GM12875 (cell line): ENCODE results near the gene C12orf54.

ENCODE experiments used
- H3K4me3 ChIP-seq: one replicate; pipeline ENCODE4 v1.5.1; 2011; ENCODE audit warnings: low read depth, low read length, control low read depth
- CTCF ChIP-seq: IDR thresholded peaks from 2 replicates; pipeline ENCODE4 v1.5.1; 2011; ENCODE audit warnings: low read depth, mild to moderate bottlenecking, control low read depth, inconsistent platforms, low read length, moderate library complexity, borderline replicate concordance; ENCODE audit not compliant: insufficient read depth

C12orf54 gene

GRCh38 chr12:48545833-48546469, 63.7 kb downstream of the C12orf54 start:
- TF ChIP-seq CTCF: no peak
- H3K4me3 ChIP-seq: no peak overlapping the region
